Stromal cell of bone marrow (primary cell): ENCODE measurements around the gene REEP3.
"Not testable (repeated sequence)": the region's sequence is repeated elsewhere in the genome, so short reads cannot be mapped to it uniquely, and the experiment has no call there.

Experiments used
- DNase-seq: peaks from one replicate; pipeline ENCODE4 v3.0.0-alpha.2; 2012; ENCODE audit warnings: low read depth

The REEP3 gene

GRCh38 chr10:63630085-63630930 is 109.1 kb downstream of the REEP3 start:
- peak; percentile 80 for DNase-seq

- peak; percentile 84 for DNase-seq
These were observed 109.9 kb downstream of the REEP3 start for GRCh38 chr10:63630931-63631680.

- DNase-seq = no peak
These were observed 110.8 kb downstream of the REEP3 start for GRCh38 chr10:63631991-63632390.

- no peak for DNase-seq
These were observed 112.7 kb downstream of the REEP3 start for GRCh38 chr10:63633677-63634487.

- no peak for DNase-seq
These were observed 113.4 kb downstream of the REEP3 start for GRCh38 chr10:63634488-63635065.

GRCh38 chr10:63636812-63637211 is 115.6 kb downstream of the REEP3 start:
- no peak for DNase-seq

- DNase-seq = no peak
These were observed 116.7 kb downstream of the REEP3 start for GRCh38 chr10:63637901-63638327.

- DNase-seq = no peak
These were observed 120.2 kb downstream of the REEP3 start for GRCh38 chr10:63641366-63641765.

GRCh38 chr10:63641799-63642198 is 120.6 kb downstream of the REEP3 start:
- no peak for DNase-seq

GRCh38 chr10:63642808-63643207 is 121.6 kb downstream of the REEP3 start:
- DNase-seq = no peak

GRCh38 chr10:63644418-63645142 is 123.4 kb downstream of the REEP3 start:
- no peak for DNase-seq

GRCh38 chr10:63645195-63645594 is 124.0 kb downstream of the REEP3 start:
- no peak for DNase-seq

GRCh38 chr10:63646491-63646890 is 125.3 kb downstream of the REEP3 start:
- no peak for DNase-seq

- DNase-seq = no peak
These were observed 130.7 kb downstream of the REEP3 start for GRCh38 chr10:63651864-63652263.

GRCh38 chr10:63653747-63654146 is 132.5 kb downstream of the REEP3 start:
- no peak for DNase-seq

GRCh38 chr10:63657761-63658160 is 136.6 kb downstream of the REEP3 start:
- DNase-seq = no peak

- not testable (repeated sequence) for DNase-seq
These were observed 139.7 kb downstream of the REEP3 start for GRCh38 chr10:63660941-63661340.

- no peak for DNase-seq
These were observed 140.1 kb downstream of the REEP3 start for GRCh38 chr10:63661347-63661746.

- DNase-seq = no peak
These were observed 143.2 kb downstream of the REEP3 start for GRCh38 chr10:63664341-63664885.

GRCh38 chr10:63665006-63665580 is 143.9 kb downstream of the REEP3 start:
- DNase-seq = not testable (repeated sequence)
